ENCODE data around the gene APOH.
"Not testable (repeated sequence)": the region's sequence is repeated elsewhere in the genome, so short reads cannot be mapped to it uniquely, and the experiment has no call there.

APOH gene

GRCh38 chr17:66228887-66229782 is at the start of gene APOH:
Gene APOH (minus strand): TSS chr17:66229415. CDS start chr17:66229379, 36 bp downstream.
- no peak for DNase-seq

GRCh38 chr17:66277191-66277590 is 48.0 kb upstream of the APOH start:
- DNase-seq, result no peak

- no peak for DNase-seq
Observed at GRCh38 chr17:66276328-66276937, 47.2 kb upstream of the APOH start.

- no peak for DNase-seq
Observed at GRCh38 chr17:66275651-66276050, 46.4 kb upstream of the APOH start.

GRCh38 chr17:66273586-66273848 is 44.3 kb upstream of the APOH start:
- DNase-seq, result no peak

- DNase-seq, result no peak
Observed at GRCh38 chr17:66272811-66273585, 43.8 kb upstream of the APOH start.

GRCh38 chr17:66271512-66271911 is 42.3 kb upstream of the APOH start:
- no peak for DNase-seq

- no peak for DNase-seq
Observed at GRCh38 chr17:66270106-66270505, 40.9 kb upstream of the APOH start.

- no peak for DNase-seq
Observed at GRCh38 chr17:66268247-66268927, 39.2 kb upstream of the APOH start.

- no peak for DNase-seq
Observed at GRCh38 chr17:66264696-66265095, 35.5 kb upstream of the APOH start.

GRCh38 chr17:66262767-66263166 is 33.6 kb upstream of the APOH start:
- no peak for DNase-seq

- DNase-seq, result no peak
Observed at GRCh38 chr17:66260688-66261087, 31.5 kb upstream of the APOH start.

- peak; percentile 16 for DNase-seq
Observed at GRCh38 chr17:66260275-66260674, 31.1 kb upstream of the APOH start.

GRCh38 chr17:66255527-66255971 is 26.3 kb upstream of the APOH start:
- DNase-seq, result no peak

GRCh38 chr17:66255112-66255511 is 25.9 kb upstream of the APOH start:
- DNase-seq, result peak; percentile 66

GRCh38 chr17:66253458-66253857 is 24.2 kb upstream of the APOH start:
- not testable (repeated sequence) for DNase-seq

- DNase-seq, result no peak
Observed at GRCh38 chr17:66250686-66251085, 21.5 kb upstream of the APOH start.

- DNase-seq, result no peak
Observed at GRCh38 chr17:66248285-66248684, 19.1 kb upstream of the APOH start.

GRCh38 chr17:66241839-66242238 is 12.6 kb upstream of the APOH start:
- DNase-seq, result no peak

GRCh38 chr17:66240630-66241029 is 11.4 kb upstream of the APOH start:
- DNase-seq, result no peak

GRCh38 chr17:66240013-66240412 is 10.8 kb upstream of the APOH start:
- DNase-seq, result no peak

- no peak for DNase-seq
Observed at GRCh38 chr17:66235377-66235994, 6.3 kb upstream of the APOH start.

GRCh38 chr17:66234611-66235010 is 5.4 kb upstream of the APOH start:
- DNase-seq, result no peak

All from NCI-H146 (cell line).